HepG2 (cell line): ENCODE results near the gene MYO15A. TPM values are rescaled to one million over a fixed set of nuclear protein-coding genes. Genes with fewer than 3 reads are reported as not detected.

Experiments
- ATAC-seq: fragments of 200-7000 bp; cut with Tn5 transposase; 3 replicates; pipeline ENCODE4 v1.9.1; 2020; ENCODE audit warnings: mild to moderate bottlenecking, moderate library complexity
- BruUV-seq: library from RNA; stranded (reverse); fragments of 400-500 nt; replicated peaks from 2 replicates; lab custom pipeline; 2021; lab: Mats Ljungman, UMichigan
- CTCF ChIA-PET: fragments of 300-600 bp; formaldehyde crosslinking; extraction: SDS; loops from one replicate; lab custom pipeline; 2021; ENCODE audit warnings: low total read pairs, inconsistent platforms, low intra/inter-chr PET ratio; lab: Yijun Ruan, JAX
- POLR2A ChIA-PET: fragments of 350-600 bp; sonication (Branson Sonifier 250); formaldehyde crosslinking; loops from one replicate; lab custom pipeline; 2020; ENCODE audit warnings: antibody characterized with exemption, inconsistent platforms; lab: Yijun Ruan, JAX
- DNase-seq: peaks from one replicate; pipeline ENCODE4 v3.0.0-alpha.2; 2015; ENCODE audit warnings: low spot score
- FAIRE-seq: peaks from 3 replicates; lab custom pipeline; 2011; peaks lifted over from hg19 to GRCh38; lab: Jason Lieb, UNC
- H2AFZ ChIP-seq: one replicate; pipeline ENCODE4 v1.6.1; 2011; ENCODE audit warnings: low read length, inconsistent platforms
- H3K27ac ChIP-seq: fragments of 300-600 bp; 3 replicates; pipeline ENCODE4 v1.8.0; 2011; ENCODE audit warnings: mixed run types, mild to moderate bottlenecking, mixed read lengths, low read length, inconsistent platforms; ENCODE audit not compliant: insufficient read depth; ENCODE audit errors: extremely low read length
- H3K27me3 ChIP-seq, 2 experiments: fragments of 200-600 bp in 1 of 2; 2 replicates in 1 of 2; 3 replicates in 1 of 2; pipeline versions ENCODE4 v1.6.0 to v1.8.0; 2011; ENCODE audit warnings: low read length in 2 of 2, mild to moderate bottlenecking in 2 of 2, moderate library complexity in 2 of 2, inconsistent platforms in 1 of 2; ENCODE audit not compliant: insufficient read depth in 2 of 2, control insufficient read depth in 1 of 2
- H3K36me3 ChIP-seq, 2 experiments: fragments of 200-600 bp in 1 of 2; replicated peaks in 1 of 2; 2 replicates in 1 of 2; 3 replicates in 1 of 2; pipeline versions ENCODE4 v1.5.1 to v1.8.0; 2011; ENCODE audit warnings: low read length in 2 of 2, inconsistent platforms in 1 of 2; ENCODE audit not compliant: insufficient read depth in 2 of 2, control insufficient read depth in 1 of 2
- H3K4me1 ChIP-seq: 2 replicates; pipeline ENCODE4 v1.5.1; 2012; ENCODE audit warnings: low read length, inconsistent platforms; ENCODE audit not compliant: insufficient read depth
- H3K4me2 ChIP-seq: 2 replicates; pipeline ENCODE4 v1.6.0; 2011; ENCODE audit warnings: low read depth, low read length, inconsistent platforms
- H3K4me3 ChIP-seq, 3 experiments: fragments of 200-600 bp in 1 of 3; sonication (generic), shearing (Covaris generic) in 1 of 3; replicated peaks in 1 of 3; 2 replicates each; pipeline ENCODE4 v1.5.1; 2011 to 2016; ENCODE audit warnings: low read length in 3 of 3, inconsistent platforms in 2 of 3, low read depth in 2 of 3, mild to moderate bottlenecking in 2 of 3, control low read depth in 1 of 3, mixed read lengths in 1 of 3; ENCODE audit not compliant: insufficient read depth in 1 of 3
- H3K79me2 ChIP-seq: one replicate; pipeline ENCODE4 v1.6.1; 2011; ENCODE audit warnings: low read length, inconsistent platforms; ENCODE audit not compliant: insufficient read depth
- H3K9ac ChIP-seq: 2 replicates; pipeline ENCODE4 v1.6.0; 2011; ENCODE audit warnings: mild to moderate bottlenecking, low read depth, low read length, inconsistent platforms; ENCODE audit not compliant: insufficient read depth
- H3K9me3 ChIP-seq: 2 replicates; pipeline ENCODE4 v1.5.1; 2012; ENCODE audit warnings: mild to moderate bottlenecking, low read length
- H4K20me1 ChIP-seq: 2 replicates; pipeline ENCODE4 v1.6.0; 2011; ENCODE audit warnings: inconsistent platforms, mild to moderate bottlenecking, low read length, moderate library complexity; ENCODE audit not compliant: insufficient read depth
- ARNT2 ChIP-seq: sonication (generic); formaldehyde crosslinking; IDR thresholded peaks from 2 replicates; pipeline ENCODE4 v1.8.0; 2022; ENCODE audit warnings: mild to moderate bottlenecking, low read depth, missing genetic modification reagents, moderate library complexity
- ASH2L ChIP-seq: fragments of 300-600, 200-600 bp; sonication (generic); IDR thresholded peaks from 2 replicates; pipeline ENCODE4 v1.7.0; 2017; ENCODE audit warnings: low read depth, mild to moderate bottlenecking, moderate library complexity, mixed read lengths, low read length; ENCODE audit not compliant: insufficient read length
- ATF7-NPFF ChIP-seq: sonication (generic); formaldehyde crosslinking; IDR thresholded peaks from 2 replicates; pipeline ENCODE4 v1.8.1; 2023; ENCODE audit warnings: mild to moderate bottlenecking, low read depth, missing genetic modification reagents, moderate library complexity
- CREM ChIP-seq, 2 experiments: sonication (generic) in 1 of 2; formaldehyde crosslinking in 1 of 2; IDR thresholded peaks; 2 replicates each; pipeline versions ENCODE4 v1.4.0 to v1.6.1; 2016 to 2020; ENCODE audit warnings: antibody characterized with exemption in 1 of 2, mild to moderate bottlenecking in 1 of 2, missing genetic modification reagents in 1 of 2
- DNMT1 ChIP-seq: sonication (generic); formaldehyde crosslinking; IDR thresholded peaks from 2 replicates; pipeline ENCODE4 v1.5.1; 2020; ENCODE audit warnings: mild to moderate bottlenecking, missing genetic modification reagents
- EHMT2 ChIP-seq: fragments of 200-600 bp; sonication (generic); IDR thresholded peaks from 2 replicates; pipeline ENCODE4 v1.7.0; 2017; ENCODE audit warnings: antibody characterized with exemption, low read depth, low read length, borderline replicate concordance
- NFYB ChIP-seq: sonication (generic); formaldehyde crosslinking; IDR thresholded peaks from 2 replicates; pipeline ENCODE4 v1.4.0; 2020; ENCODE audit warnings: missing genetic modification reagents
- NPAS2 ChIP-seq: sonication (generic); formaldehyde crosslinking; IDR thresholded peaks from 2 replicates; pipeline ENCODE4 v1.8.0; 2022; ENCODE audit warnings: mild to moderate bottlenecking, missing genetic modification reagents, borderline replicate concordance
- RAD51 ChIP-seq: fragments of 450-650 bp; IDR thresholded peaks from 2 replicates; pipeline ENCODE4 v1.6.1; 2016; ENCODE audit warnings: borderline replicate concordance
- SP140L ChIP-seq: sonication (generic); formaldehyde crosslinking; IDR thresholded peaks from 2 replicates; pipeline ENCODE4 v1.4.0; 2020; ENCODE audit warnings: missing genetic modification reagents, borderline replicate concordance
- XBP1 ChIP-seq: sonication (generic); formaldehyde crosslinking; IDR thresholded peaks from 2 replicates; pipeline ENCODE4 v1.5.0; 2020; ENCODE audit warnings: missing genetic modification reagents
- ZBTB38 ChIP-seq: sonication (generic); formaldehyde crosslinking; IDR thresholded peaks from 2 replicates; pipeline ENCODE4 v1.5.1; 2020; ENCODE audit warnings: mild to moderate bottlenecking, missing genetic modification reagents
- ZBTB7B ChIP-seq: sonication (generic); formaldehyde crosslinking; IDR thresholded peaks from 2 replicates; pipeline ENCODE4 v1.4.0; 2020; ENCODE audit warnings: missing genetic modification reagents
- ZFP36L1 ChIP-seq: sonication (generic); formaldehyde crosslinking; IDR thresholded peaks from 2 replicates; pipeline ENCODE4 v1.8.0; 2022; ENCODE audit warnings: mild to moderate bottlenecking, missing genetic modification reagents, moderate library complexity
- ZFP41 ChIP-seq: sonication (generic); formaldehyde crosslinking; IDR thresholded peaks from 2 replicates; pipeline ENCODE4 v1.4.0; 2020; ENCODE audit warnings: mild to moderate bottlenecking, missing genetic modification reagents, borderline replicate concordance
- ZNF124 ChIP-seq: sonication (generic); formaldehyde crosslinking; IDR thresholded peaks from 2 replicates; pipeline ENCODE4 v1.4.0; 2020; ENCODE audit warnings: missing genetic modification reagents
- ZNF160 ChIP-seq: sonication (generic); formaldehyde crosslinking; IDR thresholded peaks from 2 replicates; pipeline ENCODE4 v1.8.0; 2022; ENCODE audit warnings: mild to moderate bottlenecking, inconsistent platforms, missing genetic modification reagents
- ZNF235 ChIP-seq: sonication (generic); formaldehyde crosslinking; IDR thresholded peaks from 2 replicates; pipeline ENCODE4 v1.8.1; 2023; ENCODE audit warnings: mild to moderate bottlenecking, missing genetic modification reagents, borderline replicate concordance
- WGBS: methylation state at CpG from one replicate; pipeline ENCODE4 v1.1.6; 2017; ENCODE audit warnings: low lambda C conversion rate; 5-methylcytosine and 5-hydroxymethylcytosine counted together
- in situ Hi-C: cut with HindIII; loops from 2 replicates; pipeline ENCODE4 v1.10.0; 2017; ENCODE audit warnings: low pct_unique_long_range_greater_than_20kb; ENCODE audit not compliant: extremely low pct_ligation_motif_present
- intact Hi-C: fragments of 100-400 bp; cut with micrococcal nuclease; formaldehyde crosslinking; loops from one replicate; pipeline ENCODE4 v1.10.0; 2022; ENCODE audit not compliant: unreplicated experiment
- polyA plus RNA-seq, 8 experiments: library from polyadenylated mRNA; depleted of rRNA in 3 of 8; stranded (reverse) in 7 of 8; unstranded in 1 of 8; fragments of >200 nt; fragmentation: Illumina TruSeq in 4 of 8; extraction: Trizol in 4 of 8; gene quantifications; 2 replicates each; pipeline versions ENCODE4 v1.2.1 to v1.2.3, GENCODE V29; 2011 to 2016; ENCODE audit warnings: low read depth in 4 of 8, missing spikeins in 1 of 8, mixed read lengths in 1 of 8; ENCODE audit not compliant: insufficient read depth in 1 of 8
- total RNA-seq, 5 experiments: library from RNA; depleted of rRNA; stranded (reverse); fragments of >200 nt; fragmentation: Illumina TruSeq; extraction: Trizol; gene quantifications; 2 replicates each; pipeline ENCODE4 v1.2.3, GENCODE V29; 2016; ENCODE audit warnings: low read depth in 1 of 5
- TF ChIP-seq, protein P1 (sequence below): IDR thresholded peaks from 2 replicates; pipeline ENCODE4 v1.6.1; 2016; ENCODE audit warnings: control low read depth
- TF ChIP-seq, protein P2 (sequence below): IDR thresholded peaks from 2 replicates; pipeline ENCODE4 v1.6.1; 2016; ENCODE audit warnings: low read depth, control low read depth

MYO15A gene
- total and polyA plus RNA-seq, 2 of the 13 experiments (the other 11 are each of a cell fraction or from before 2014, with no cell fraction given): 0.07 to 0.20 TPM

DNA sequence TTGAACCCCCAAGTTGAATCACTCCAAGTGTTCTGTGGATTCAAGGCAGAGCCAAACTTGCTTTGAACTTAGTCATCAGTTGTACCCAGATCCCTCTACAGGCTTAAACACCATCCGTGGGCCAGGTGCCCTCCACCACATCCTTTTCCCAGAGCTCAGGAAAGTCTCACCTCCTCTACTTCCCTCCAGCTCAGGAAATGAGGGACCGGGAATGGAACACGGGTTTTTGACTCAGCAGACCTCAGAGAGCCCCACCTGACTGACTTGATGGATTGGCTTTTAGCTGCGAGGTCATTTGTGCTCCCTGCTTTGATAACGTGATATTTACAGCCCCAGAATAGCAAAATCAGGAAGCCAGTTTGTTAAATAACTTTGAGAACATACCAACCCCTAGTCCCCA, 49.3 kb upstream of the MYO15A start:
- BruUV-seq: no TSS peak
- no peak for ATAC-seq
- Histone ChIP-seq H3K27ac (no peak overlapping the region), H3K9ac (no peak overlapping the region), H3K79me2 (no peaks in the 10 kb centered on the region), H2AFZ (no peak overlapping the region), H3K4me1 (no peaks in the 10 kb centered on the region), H3K36me3 (peaks cover 20 to 53% of the 10 kb centered on the region in 2 experiments; a peak in 4 of 5 replicates), H4K20me1 (no peaks in the 10 kb centered on the region), H3K27me3 (no peaks in the 10 kb centered on the region), H3K4me2 (no peak overlapping the region), H3K4me3 (no peak overlapping the region), H3K9me3 (no peaks in the 10 kb centered on the region)
- in situ Hi-C loops (no loop called here), intact Hi-C loops (no loop called here)
- WGBS: 95% methylated on average over 5 of the region's 5 CpGs
- FAIRE-seq: no peak
- DNase-seq: no peak
- CTCF ChIA-PET: no interaction called here
- no peak for TF ChIP-seq ZNF160 (CRISPR knock-in tag)
- no peak for TF ChIP-seq NFYB (CRISPR knock-in tag)
- no peak for TF ChIP-seq ZNF235
- TF ChIP-seq SP140L (CRISPR knock-in tag): no peak
- TF ChIP-seq ZBTB38 (CRISPR knock-in tag): no peak
- no peak for TF ChIP-seq XBP1 (CRISPR knock-in tag)
- TF ChIP-seq RAD51: no peak
- TF ChIP-seq, protein P1, sequence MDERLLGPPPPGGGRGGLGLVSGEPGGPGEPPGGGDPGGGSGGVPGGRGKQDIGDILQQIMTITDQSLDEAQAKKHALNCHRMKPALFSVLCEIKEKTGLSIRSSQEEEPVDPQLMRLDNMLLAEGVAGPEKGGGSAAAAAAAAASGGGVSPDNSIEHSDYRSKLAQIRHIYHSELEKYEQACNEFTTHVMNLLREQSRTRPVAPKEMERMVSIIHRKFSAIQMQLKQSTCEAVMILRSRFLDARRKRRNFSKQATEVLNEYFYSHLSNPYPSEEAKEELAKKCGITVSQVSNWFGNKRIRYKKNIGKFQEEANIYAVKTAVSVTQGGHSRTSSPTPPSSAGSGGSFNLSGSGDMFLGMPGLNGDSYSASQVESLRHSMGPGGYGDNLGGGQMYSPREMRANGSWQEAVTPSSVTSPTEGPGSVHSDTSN (CRISPR knock-in tag): no peak
- no peak for TF ChIP-seq ZFP41
- TF ChIP-seq ZFP36L1: no peak
- TF ChIP-seq ZBTB7B: no peak
- TF ChIP-seq EHMT2: no peak
- no peak for TF ChIP-seq DNMT1 (CRISPR knock-in tag)
- no peak for TF ChIP-seq ZNF124
- no peak for TF ChIP-seq ARNT2 (CRISPR knock-in tag)
- TF ChIP-seq, protein P2, sequence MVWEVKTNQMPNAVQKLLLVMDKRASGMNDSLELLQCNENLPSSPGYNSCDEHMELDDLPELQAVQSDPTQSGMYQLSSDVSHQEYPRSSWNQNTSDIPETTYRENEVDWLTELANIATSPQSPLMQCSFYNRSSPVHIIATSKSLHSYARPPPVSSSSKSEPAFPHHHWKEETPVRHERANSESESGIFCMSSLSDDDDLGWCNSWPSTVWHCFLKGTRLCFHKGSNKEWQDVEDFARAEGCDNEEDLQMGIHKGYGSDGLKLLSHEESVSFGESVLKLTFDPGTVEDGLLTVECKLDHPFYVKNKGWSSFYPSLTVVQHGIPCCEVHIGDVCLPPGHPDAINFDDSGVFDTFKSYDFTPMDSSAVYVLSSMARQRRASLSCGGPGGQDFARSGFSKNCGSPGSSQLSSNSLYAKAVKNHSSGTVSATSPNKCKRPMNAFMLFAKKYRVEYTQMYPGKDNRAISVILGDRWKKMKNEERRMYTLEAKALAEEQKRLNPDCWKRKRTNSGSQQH (CRISPR knock-in tag): no peak
- TF ChIP-seq CREM (IDR thresholded peaks at IDR 0.05): no peak
- no peak for TF ChIP-seq CREM (CRISPR knock-in tag; IDR thresholded peaks at IDR 0.05)
- no peak for TF ChIP-seq ATF7-NPFF
- TF ChIP-seq NPAS2 (CRISPR knock-in tag): no peak
- TF ChIP-seq ASH2L: no peak
- POLR2A ChIA-PET: no interaction called here
